GM12873 (cell line): ENCODE measurements around the gene GALNT9.

ENCODE experiments used
- TF ChIP-seq, protein P1 (sequence below): IDR thresholded peaks from 2 replicates; pipeline ENCODE4 v1.5.1; 2012; ENCODE audit warnings: low read depth, mild to moderate bottlenecking, moderate library complexity, low read length, control low read depth; ENCODE audit not compliant: insufficient read depth; ENCODE audit errors: missing control alignments

The GALNT9 gene

GRCh38 chr12:132259872-132260695 lies 69.3 kb downstream of the GALNT9 start:
- TF ChIP-seq, protein P1, sequence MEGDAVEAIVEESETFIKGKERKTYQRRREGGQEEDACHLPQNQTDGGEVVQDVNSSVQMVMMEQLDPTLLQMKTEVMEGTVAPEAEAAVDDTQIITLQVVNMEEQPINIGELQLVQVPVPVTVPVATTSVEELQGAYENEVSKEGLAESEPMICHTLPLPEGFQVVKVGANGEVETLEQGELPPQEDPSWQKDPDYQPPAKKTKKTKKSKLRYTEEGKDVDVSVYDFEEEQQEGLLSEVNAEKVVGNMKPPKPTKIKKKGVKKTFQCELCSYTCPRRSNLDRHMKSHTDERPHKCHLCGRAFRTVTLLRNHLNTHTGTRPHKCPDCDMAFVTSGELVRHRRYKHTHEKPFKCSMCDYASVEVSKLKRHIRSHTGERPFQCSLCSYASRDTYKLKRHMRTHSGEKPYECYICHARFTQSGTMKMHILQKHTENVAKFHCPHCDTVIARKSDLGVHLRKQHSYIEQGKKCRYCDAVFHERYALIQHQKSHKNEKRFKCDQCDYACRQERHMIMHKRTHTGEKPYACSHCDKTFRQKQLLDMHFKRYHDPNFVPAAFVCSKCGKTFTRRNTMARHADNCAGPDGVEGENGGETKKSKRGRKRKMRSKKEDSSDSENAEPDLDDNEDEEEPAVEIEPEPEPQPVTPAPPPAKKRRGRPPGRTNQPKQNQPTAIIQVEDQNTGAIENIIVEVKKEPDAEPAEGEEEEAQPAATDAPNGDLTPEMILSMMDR, result no peak

DNA sequence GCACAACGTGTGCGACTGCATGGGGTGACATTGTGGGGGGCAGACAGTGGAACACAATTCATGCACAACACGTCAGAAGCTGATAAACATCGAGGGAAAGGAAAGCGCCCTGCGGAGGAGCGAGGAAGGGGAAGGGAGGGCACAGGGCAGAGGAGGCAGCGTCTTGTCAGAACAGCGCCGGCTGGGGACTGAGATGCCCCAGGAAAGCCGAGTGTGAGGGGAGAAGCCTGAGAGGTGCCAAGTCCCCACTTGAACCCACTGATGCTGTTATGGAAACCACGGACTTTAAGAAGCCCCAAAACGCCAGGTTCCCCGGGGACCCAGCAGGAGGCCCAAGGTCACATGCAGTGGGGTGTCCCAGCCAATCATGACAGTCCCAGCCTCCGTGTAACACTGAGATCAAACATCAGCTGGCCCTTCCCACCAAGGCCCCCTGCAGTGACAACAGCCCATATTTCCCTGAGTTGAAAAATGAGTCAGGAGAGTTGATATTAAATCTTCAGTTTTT lies 70.0 kb downstream of the GALNT9 start:
- TF ChIP-seq, protein P1, result no peak

DNA sequence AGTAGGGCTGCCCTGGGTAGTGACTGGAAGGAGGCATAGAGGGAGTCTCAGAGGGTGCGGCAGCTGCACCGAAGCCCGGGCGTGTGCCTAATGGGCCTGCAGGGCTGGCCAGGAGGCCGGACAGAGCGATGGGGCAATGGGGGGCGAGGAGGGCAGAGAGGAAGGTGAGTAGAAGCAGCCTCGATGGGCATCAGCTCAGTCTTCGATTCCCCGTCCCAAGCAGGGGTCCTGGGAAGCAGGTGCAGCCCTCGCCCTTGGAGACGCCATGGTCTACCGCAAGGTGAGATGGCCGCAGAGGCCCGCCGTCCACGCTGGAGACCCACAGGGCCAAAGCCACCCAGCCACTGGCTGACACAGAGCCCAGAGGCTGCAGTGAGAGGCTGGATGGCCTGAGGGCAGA lies 70.8 kb downstream of the GALNT9 start:
- TF ChIP-seq, protein P1, result no peak

DNA sequence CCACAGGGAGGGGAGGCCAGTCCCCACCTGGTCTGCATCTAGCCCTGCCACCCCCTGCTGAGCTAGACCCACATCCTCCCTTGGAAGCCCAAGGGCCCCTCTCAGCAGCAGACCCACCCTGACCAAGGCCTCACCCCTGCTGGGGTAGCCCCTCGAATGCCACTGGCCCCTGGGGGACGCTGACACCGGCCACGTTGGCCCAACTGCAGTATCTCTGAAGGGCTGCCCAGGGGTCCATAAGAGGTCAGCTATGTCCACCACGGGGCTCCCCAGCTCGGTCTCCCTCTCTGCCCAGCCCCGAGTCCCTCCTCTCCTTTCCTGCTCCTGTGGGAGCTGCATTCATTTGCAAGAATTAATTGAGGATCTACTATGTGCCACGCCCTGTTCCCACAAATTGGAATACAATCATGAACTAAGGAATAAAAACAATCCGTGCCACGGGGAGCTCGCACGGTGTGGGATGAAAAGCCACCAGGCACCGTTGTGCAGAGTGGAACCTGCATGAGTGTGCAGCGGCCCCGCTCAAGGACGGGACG lies 71.4 kb downstream of the GALNT9 start:
- TF ChIP-seq, protein P1, result no peak

GRCh38 chr12:132257206-132257954 lies 72.0 kb downstream of the GALNT9 start:
- TF ChIP-seq, protein P1, result no peak

GRCh38 chr12:132256646-132257045 lies 72.7 kb downstream of the GALNT9 start:
- TF ChIP-seq, protein P1, result no peak

DNA sequence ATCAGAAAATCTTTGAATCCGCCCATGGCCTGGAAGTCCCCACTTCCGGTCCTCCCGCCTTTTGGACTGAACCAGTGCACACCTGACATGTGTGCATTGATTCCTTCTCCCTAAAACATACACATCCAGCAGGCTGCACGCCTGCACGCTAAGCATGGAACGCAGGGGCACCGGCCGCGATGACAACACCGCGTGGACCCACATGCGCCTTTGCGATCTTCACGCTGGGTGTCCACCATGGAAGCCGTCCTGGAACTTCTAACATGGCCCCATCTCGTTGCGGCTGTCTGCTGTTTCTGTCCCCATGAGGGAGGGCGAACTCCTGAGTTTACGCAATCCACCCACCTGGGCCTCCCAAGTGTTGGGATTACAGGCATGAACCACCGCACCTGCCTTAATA lies 73.7 kb downstream of the GALNT9 start:
- TF ChIP-seq, protein P1, result no peak
